ENCODE data around the gene LRRC43.

Gene LRRC43

GRCh38 chr12:122138616-122139015 is 44.3 kb upstream of the LRRC43 start:
- TF ChIP-seq CTCF (conservative IDR thresholded peaks at IDR 0.05): no peak
- no peak overlapping the region for H3K27ac ChIP-seq

GRCh38 chr12:122139266-122139665 is 43.7 kb upstream of the LRRC43 start:
- no peak overlapping the region for H3K27ac ChIP-seq
- no peak for TF ChIP-seq CTCF (conservative IDR thresholded peaks at IDR 0.05)

GRCh38 chr12:122139941-122140340 is 43.0 kb upstream of the LRRC43 start:
- no peak for TF ChIP-seq CTCF (conservative IDR thresholded peaks at IDR 0.05)
- H3K27ac ChIP-seq: no peak overlapping the region

GRCh38 chr12:122140467-122141257 is 42.3 kb upstream of the LRRC43 start:
- H3K27ac ChIP-seq: no peak overlapping the region
- no peak for TF ChIP-seq CTCF (conservative IDR thresholded peaks at IDR 0.05)

GRCh38 chr12:122141911-122142725 is 40.8 kb upstream of the LRRC43 start:
- H3K27ac ChIP-seq: no peak overlapping the region
- no peak for TF ChIP-seq CTCF (conservative IDR thresholded peaks at IDR 0.05)

- TF ChIP-seq CTCF (conservative IDR thresholded peaks at IDR 0.05): no peak
- no peak overlapping the region for H3K27ac ChIP-seq
These were observed 40.1 kb upstream of the LRRC43 start for GRCh38 chr12:122142857-122143256.

GRCh38 chr12:122144885-122145284 is 38.0 kb upstream of the LRRC43 start:
- no peak overlapping the region for H3K27ac ChIP-seq
- no peak for TF ChIP-seq CTCF (conservative IDR thresholded peaks at IDR 0.05)
